ENCODE data around the gene HIGD2A. TPM values are rescaled to one million over a fixed set of nuclear protein-coding genes. Genes with fewer than 3 reads are reported as not detected.

The HIGD2A gene
- polyA plus RNA-seq, 1 of the 3 experiments (the other 2 are of a cell fraction): 211 TPM

DNA sequence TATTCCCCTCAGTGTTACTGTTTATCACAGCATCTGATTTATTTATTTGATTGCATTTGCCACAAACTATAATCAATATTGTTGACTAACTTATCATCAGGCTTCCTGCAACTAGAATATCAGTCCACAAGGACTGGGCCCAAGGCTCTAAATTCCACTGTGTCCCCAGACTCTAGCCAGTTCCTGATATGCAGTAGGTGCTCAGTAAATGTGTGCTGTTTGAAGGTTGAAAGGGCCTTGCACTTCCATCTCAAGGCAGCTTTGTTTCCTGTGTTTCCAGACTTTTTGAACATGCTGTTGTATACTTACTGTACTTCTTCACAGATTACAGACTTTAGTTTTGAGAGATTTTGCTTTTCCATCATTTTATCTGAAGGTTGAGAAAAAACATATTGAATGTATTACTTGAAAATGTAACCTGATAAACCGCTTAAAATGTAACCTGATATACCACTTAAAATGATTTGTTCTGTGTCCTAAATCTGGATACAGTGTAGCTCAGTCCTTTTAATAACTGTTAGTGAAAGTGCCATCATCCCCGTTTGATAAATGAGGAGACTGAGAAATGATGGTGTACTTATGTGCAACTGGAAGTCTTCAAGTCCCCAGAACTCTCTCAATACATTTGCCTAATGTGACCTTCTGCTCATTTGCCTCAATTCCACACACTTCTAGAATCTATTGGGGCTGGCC lies 45.6 kb upstream of the HIGD2A start:
- ChIA-PET POLR2A (interaction anchor here (1.0 kb wide), 1 partner anchor 18 kb away, joined by 3 read pairs; no protein-coding TSS in a partner anchor), CTCF (interaction anchor here (1.6 kb wide), 1 partner anchor 12 kb away, joined by 4 read pairs; no protein-coding TSS in a partner anchor)
- Histone ChIP-seq H2AFZ (ENCODE audit: low read depth) (no peak overlapping the region), H3K9me3 (no peaks in the 10 kb centered on the region), H3K9me2 (no peaks in the 10 kb centered on the region), H3K4me3 (ENCODE audit: low read depth in 2 of 2, low read length in 1 of 2) (no peak overlapping the region), H3K27me3 (ENCODE audit: insufficient read depth) (no peaks in the 10 kb centered on the region), H3K27ac (ENCODE audit: low read depth in 2 of 2, low read length in 1 of 2) (no peak overlapping the region), H3K9ac (no peak overlapping the region), H4K20me1 (ENCODE audit: insufficient read depth) (no peaks in the 10 kb centered on the region), H3K4me1 (ENCODE audit: control insufficient read depth in 1 of 2, insufficient read depth in 2 of 2, low read depth in 1 of 2, low read length in 1 of 2) (no peaks in the 10 kb centered on the region), H3K36me3 (replicated peaks in 1 of 2; ENCODE audit: control insufficient read depth in 1 of 2, insufficient read depth in 2 of 2, low read length in 1 of 2) (peaks cover 24 to 33% of the 10 kb centered on the region in 2 experiments), H3K79me2 (ENCODE audit: insufficient read depth) (no peaks in the 10 kb centered on the region), H3K4me2 (no peak overlapping the region), H3F3A (replicated peaks; ENCODE audit: insufficient read depth) (peaks cover 11% of the 10 kb centered on the region)
- DNase-seq: no peak
- TF ChIP-seq RXRA (IDR thresholded peaks at IDR 0.05; ENCODE audit: borderline replicate concordance, low read depth): no peak
- TF ChIP-seq, protein P1, sequence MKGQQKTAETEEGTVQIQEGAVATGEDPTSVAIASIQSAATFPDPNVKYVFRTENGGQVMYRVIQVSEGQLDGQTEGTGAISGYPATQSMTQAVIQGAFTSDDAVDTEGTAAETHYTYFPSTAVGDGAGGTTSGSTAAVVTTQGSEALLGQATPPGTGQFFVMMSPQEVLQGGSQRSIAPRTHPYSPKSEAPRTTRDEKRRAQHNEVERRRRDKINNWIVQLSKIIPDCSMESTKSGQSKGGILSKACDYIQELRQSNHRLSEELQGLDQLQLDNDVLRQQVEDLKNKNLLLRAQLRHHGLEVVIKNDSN (IDR thresholded peaks at IDR 0.05; ENCODE audit: borderline replicate concordance, low read depth): no peak
- TF ChIP-seq FOXM1 (IDR thresholded peaks at IDR 0.05; ENCODE audit: low read depth): no peak
- TF ChIP-seq, protein P2, sequence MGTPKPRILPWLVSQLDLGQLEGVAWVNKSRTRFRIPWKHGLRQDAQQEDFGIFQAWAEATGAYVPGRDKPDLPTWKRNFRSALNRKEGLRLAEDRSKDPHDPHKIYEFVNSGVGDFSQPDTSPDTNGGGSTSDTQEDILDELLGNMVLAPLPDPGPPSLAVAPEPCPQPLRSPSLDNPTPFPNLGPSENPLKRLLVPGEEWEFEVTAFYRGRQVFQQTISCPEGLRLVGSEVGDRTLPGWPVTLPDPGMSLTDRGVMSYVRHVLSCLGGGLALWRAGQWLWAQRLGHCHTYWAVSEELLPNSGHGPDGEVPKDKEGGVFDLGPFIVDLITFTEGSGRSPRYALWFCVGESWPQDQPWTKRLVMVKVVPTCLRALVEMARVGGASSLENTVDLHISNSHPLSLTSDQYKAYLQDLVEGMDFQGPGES (IDR thresholded peaks at IDR 0.05; ENCODE audit: low read depth, low read length): no peak
- TF ChIP-seq CHD2 (IDR thresholded peaks at IDR 0.05; ENCODE audit: low read length, partially characterized antibody): no peak
- no peak for TF ChIP-seq YY1 (IDR thresholded peaks at IDR 0.05; ENCODE audit: low read depth)
- no peak for TF ChIP-seq SIN3A (IDR thresholded peaks at IDR 0.05; ENCODE audit: borderline replicate concordance, low read depth, low read length)
- peak; percentile 28; the same call in 1 of the 2 replicates for TF ChIP-seq TCF12 (IDR thresholded peaks at IDR 0.05)
- WGBS (ENCODE audit: low lambda C conversion rate): 27% methylated on average over 2 of the region's 2 CpGs

DNA sequence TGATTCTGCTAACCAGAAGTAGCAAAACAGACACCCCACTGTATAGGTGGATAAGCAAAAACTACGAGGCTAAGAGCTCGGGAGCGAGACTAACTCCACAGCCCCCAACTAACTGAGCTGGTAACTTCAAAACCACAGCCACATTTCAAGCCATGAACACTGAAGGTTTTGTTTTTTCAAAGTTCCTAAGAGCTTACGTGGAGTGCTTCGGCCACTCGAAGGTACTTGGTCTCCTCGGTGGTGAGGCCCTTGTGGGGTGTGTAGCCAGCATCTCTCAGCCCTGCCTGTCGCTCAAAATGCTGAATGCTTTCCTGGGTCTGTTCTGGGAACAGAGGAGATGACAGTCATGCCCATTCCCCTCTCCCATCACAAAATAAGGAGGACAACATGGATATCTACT lies 38.1 kb upstream of the HIGD2A start:
- Histone ChIP-seq H3K9ac (no peak overlapping the region), H3K27me3 (ENCODE audit: insufficient read depth) (no peaks in the 10 kb centered on the region), H3K4me2 (no peak overlapping the region), H3K4me3 (ENCODE audit: low read depth in 2 of 2, low read length in 1 of 2) (no peak overlapping the region), H3F3A (replicated peaks; ENCODE audit: insufficient read depth) (peaks cover 10% of the 10 kb centered on the region), H3K4me1 (ENCODE audit: control insufficient read depth in 1 of 2, insufficient read depth in 2 of 2, low read depth in 1 of 2, low read length in 1 of 2) (peaks cover 0 to 7% of the 10 kb centered on the region in 2 experiments; a peak in 1 of 4 replicates), H3K36me3 (replicated peaks in 1 of 2; ENCODE audit: control insufficient read depth in 1 of 2, insufficient read depth in 2 of 2, low read length in 1 of 2) (peaks cover 58 to 84% of the 10 kb centered on the region in 2 experiments), H2AFZ (ENCODE audit: low read depth) (no peak overlapping the region), H3K79me2 (ENCODE audit: insufficient read depth) (peaks cover 56% of the 10 kb centered on the region), H3K9me2 (no peaks in the 10 kb centered on the region), H3K27ac (ENCODE audit: low read depth in 2 of 2, low read length in 1 of 2) (no peak overlapping the region), H4K20me1 (ENCODE audit: insufficient read depth) (peaks cover 28% of the 10 kb centered on the region), H3K9me3 (no peaks in the 10 kb centered on the region)
- ChIA-PET POLR2A (no interaction called here), CTCF (interaction anchor here (2.0 kb wide), 1 partner anchor 620 kb away, joined by 4 read pairs; no protein-coding TSS in a partner anchor)
- 92% methylated on average over 8 of the region's 8 CpGs for WGBS (ENCODE audit: low lambda C conversion rate)
- no peak for DNase-seq
- no peak for TF ChIP-seq SMC3 (IDR thresholded peaks at IDR 0.05; ENCODE audit: low read depth, low read length)
- TF ChIP-seq, protein P3, sequence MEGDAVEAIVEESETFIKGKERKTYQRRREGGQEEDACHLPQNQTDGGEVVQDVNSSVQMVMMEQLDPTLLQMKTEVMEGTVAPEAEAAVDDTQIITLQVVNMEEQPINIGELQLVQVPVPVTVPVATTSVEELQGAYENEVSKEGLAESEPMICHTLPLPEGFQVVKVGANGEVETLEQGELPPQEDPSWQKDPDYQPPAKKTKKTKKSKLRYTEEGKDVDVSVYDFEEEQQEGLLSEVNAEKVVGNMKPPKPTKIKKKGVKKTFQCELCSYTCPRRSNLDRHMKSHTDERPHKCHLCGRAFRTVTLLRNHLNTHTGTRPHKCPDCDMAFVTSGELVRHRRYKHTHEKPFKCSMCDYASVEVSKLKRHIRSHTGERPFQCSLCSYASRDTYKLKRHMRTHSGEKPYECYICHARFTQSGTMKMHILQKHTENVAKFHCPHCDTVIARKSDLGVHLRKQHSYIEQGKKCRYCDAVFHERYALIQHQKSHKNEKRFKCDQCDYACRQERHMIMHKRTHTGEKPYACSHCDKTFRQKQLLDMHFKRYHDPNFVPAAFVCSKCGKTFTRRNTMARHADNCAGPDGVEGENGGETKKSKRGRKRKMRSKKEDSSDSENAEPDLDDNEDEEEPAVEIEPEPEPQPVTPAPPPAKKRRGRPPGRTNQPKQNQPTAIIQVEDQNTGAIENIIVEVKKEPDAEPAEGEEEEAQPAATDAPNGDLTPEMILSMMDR (IDR thresholded peaks at IDR 0.05): no peak
- TF ChIP-seq, protein P4, sequence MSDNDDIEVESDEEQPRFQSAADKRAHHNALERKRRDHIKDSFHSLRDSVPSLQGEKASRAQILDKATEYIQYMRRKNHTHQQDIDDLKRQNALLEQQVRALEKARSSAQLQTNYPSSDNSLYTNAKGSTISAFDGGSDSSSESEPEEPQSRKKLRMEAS (IDR thresholded peaks at IDR 0.05; ENCODE audit: low read depth): no peak
- no peak for TF ChIP-seq GABPA (IDR thresholded peaks at IDR 0.05; ENCODE audit: low read depth)
- no peak for TF ChIP-seq RFX5 (IDR thresholded peaks at IDR 0.05; ENCODE audit: low read length)
- no peak for TF ChIP-seq FOXJ3 (CRISPR knock-in tag; IDR thresholded peaks at IDR 0.05)
- TF ChIP-seq, protein P5, sequence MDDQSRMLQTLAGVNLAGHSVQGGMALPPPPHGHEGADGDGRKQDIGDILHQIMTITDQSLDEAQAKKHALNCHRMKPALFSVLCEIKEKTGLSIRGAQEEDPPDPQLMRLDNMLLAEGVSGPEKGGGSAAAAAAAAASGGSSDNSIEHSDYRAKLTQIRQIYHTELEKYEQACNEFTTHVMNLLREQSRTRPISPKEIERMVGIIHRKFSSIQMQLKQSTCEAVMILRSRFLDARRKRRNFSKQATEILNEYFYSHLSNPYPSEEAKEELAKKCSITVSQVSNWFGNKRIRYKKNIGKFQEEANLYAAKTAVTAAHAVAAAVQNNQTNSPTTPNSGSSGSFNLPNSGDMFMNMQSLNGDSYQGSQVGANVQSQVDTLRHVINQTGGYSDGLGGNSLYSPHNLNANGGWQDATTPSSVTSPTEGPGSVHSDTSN (IDR thresholded peaks at IDR 0.05): no peak
- no peak for TF ChIP-seq POLR2AphosphoS5 (IDR thresholded peaks at IDR 0.05; ENCODE audit: low read depth, low read length)
- TF ChIP-seq EP300 (IDR thresholded peaks at IDR 0.05; ENCODE audit: borderline replicate concordance in 1 of 2, low read depth in 1 of 2, low read length in 1 of 2): no peak
- TF ChIP-seq JUND (IDR thresholded peaks at IDR 0.05): no peak
- no peak for TF ChIP-seq YY1 (IDR thresholded peaks at IDR 0.05; ENCODE audit: low read depth)
- TF ChIP-seq GATA2 (CRISPR knock-in tag; IDR thresholded peaks at IDR 0.05): no peak

Measured in SK-N-SH (cell line).